HG03521 (cell line): ENCODE data around the gene LENG9.

ENCODE experiments used
- ATAC-seq: cut with Tn5 transposase; IDR thresholded peaks from one replicate; pipeline ENCODE4 v1.9.1; 2021; ENCODE audit warnings: mild to moderate bottlenecking, moderate library complexity; ENCODE audit not compliant: unreplicated experiment

Gene LENG9

DNA sequence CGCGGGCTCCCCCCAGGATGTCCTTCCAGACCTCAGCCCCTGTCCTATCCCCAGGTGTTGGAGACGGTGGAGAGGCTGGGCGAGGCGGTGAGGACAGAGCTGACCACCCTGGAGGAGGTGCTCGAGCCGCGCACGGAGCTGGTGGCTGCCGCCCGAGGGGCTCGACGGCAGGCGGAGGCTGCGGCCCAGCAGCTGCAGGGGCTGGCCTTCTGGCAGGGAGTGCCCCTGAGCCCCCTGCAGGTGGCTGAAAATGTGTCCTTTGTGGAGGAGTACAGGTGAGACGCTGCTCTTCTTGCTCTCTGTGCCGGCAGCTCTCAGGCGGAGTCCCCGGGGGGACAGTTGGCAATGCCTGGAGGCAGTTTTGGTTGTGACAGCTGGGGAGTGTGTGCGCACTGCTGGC lies 41.4 kb downstream of the LENG9 start:
- ATAC-seq = no peak

GRCh38 chr19:54421521-54421920 lies 42.1 kb downstream of the LENG9 start:
- no peak for ATAC-seq

DNA sequence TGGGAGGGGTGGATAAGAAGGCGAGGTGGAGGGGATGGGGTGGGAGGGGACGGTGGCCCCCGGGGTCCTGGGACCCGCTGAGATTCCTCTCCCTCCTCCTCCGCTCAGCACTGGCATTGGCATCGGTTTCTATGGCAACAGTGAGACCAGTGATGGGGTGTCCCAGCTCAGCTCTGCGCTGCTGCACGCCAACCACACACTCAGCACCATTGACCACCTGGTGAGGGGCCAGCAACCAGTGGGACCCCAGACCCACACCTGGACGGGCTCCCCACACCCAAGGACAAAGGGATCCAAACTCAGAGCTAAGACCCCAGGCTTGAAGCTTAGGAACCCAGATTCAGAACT lies 42.4 kb downstream of the LENG9 start:
- ATAC-seq = no peak

DNA sequence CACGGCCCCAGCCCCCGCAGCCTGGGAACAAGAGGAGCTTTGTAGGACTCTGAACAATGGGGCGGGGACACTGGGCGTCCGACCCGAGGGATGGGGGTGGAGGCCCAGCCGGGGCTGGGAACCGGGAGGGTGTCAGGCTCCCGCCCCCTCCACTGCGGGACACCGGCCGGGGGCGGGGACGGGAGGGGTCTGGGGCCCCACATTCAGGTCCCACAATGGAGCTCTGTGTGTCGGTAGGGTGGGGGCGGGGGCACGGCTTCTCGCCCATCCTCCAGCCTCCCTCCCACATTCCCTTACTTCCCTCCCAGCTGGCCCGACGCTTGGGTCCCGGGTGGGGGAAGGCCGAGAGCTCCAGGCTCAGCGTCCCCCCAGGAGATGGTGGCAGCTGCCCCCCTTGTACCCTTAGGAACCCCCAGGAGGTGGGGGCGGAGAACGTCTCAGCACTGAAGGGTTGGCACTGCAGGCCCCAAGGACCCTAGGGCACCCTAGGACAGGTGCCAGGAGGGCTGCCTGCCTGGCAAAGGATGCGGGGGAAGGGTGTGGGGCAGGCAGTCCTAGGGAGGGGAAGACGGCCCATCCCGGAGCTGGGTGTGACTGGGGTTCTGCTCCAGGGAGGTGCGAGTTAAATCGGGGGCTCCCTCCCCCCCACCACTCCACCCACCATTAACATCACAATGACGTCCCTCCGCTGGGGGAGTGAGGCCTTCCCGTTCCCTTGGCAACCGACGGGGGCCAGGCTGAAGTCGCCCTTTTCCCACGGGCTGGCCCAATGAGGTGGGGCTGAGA lies 43.0 kb downstream of the LENG9 start:
- ATAC-seq = no peak

GRCh38 chr19:54420068-54420382 lies 43.6 kb downstream of the LENG9 start:
- ATAC-seq = no peak

DNA sequence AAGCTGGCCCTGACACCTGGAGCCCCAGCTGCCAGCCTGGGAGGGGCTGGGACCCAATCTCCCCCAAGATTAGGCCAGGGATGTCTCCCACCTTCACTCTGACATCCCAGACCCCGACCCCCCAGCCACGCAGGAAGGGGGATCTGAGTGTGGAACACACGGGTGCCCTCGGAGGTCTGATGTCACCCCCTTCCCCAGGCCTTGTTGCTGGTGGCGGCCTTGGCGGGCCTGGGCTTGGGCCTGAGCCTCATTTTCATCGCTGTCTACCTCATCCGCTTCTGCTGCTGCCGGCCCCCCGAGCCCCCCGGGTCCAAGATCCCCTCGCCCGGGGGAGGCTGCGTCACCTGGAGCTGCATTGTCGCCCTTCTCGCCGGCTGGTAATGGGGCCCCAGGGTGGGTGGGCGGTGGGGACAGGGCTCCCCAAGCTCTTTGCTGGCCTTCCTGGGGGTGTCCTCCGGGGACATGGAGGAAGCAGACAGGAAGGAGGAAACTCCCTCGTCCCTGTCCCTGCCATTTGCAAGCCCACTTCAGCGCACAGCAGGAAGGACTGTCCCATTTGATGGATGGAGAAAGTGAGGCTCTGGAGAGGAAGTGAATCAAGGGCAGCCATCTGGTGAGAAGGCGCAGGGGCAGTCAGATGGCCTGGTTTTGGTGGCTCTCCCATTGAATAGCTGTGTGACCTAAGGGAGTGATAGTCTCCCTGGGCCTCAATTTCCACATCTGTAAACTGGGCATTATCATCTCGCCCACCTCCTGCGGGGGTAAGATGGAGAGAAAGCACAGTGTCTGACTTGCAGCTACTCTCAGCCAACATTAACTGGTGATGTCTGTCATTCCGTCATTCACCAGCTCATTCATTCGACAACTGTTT lies 44.4 kb downstream of the LENG9 start:
- ATAC-seq = no peak

DNA sequence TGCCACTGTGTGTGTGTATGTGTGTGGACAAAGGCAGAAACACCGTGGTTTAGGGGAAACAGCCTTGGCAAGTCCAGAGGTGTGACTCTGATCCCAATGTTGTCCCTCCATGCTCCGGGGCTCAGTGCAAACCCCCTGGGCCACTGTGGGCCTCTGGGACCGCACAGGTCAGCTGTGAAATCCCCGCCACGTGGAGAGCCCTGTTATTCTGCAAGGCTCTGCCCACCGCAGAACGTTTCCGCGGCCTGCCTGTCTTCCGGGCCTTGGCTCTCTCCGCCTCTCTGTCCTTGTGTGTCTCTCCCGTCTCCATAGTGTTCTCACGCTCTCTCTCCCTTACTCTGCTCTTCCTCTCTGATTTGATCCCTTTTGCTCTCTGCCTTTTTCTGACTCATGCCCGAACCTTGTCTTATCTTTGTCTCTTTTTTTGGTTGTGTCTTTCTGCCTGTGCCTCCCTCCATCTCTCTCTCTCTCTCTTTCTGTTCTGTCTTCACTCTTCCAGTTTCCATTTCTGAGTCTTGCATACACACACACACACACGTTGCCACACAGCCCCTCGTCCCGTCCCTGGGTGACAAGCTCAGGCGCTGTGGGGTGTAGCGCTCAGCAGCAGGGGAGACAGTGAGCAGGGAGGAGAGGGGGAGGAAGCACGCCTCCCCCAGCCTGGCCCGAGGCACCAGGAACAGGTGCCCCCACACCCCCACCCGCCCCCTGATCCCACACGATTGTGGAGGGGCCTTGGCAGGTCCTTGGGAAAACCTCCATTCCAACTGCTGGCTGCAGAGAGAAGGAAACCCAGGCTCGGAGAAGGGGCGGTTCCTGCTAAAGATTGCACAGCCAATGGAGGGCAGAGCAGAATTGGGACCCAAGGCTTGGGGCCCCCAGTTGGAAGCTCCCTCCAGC lies 45.3 kb downstream of the LENG9 start:
- ATAC-seq = no peak

DNA sequence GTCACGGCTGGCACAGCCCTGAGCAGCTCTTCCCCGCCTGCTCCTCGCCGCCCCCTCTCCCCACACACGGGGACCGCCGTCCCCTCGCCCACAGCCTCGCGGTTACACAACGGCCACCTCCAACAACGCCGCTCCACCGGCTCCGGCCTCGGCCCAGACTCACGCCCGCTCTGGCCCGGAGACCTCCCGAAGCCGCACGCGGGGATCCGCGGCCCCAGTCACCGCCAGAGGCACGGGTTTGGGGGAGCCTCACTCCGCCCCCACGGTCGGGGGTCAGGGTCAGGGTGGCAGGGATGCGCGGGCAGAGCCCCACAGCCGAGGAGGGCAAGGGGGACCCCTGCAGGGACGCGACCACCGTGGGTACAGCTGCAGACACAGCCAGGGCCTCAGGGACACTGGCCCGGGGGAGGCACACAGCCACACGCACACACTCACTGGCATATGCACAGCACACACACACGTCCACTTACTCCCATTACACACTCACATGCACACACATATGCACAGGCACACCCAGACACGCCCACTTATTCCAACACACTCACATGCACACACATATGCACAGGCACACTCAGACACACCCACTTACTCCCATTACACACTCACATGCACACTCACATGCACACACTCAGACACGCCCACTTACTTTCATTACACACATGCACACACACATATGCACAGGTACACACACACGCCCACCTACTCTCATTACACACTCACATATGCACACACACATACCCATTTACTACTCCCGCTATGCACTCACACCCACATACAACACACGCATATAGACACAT lies 46.7 kb downstream of the LENG9 start:
- no peak for ATAC-seq

GRCh38 chr19:54415901-54416673 lies 47.5 kb downstream of the LENG9 start:
- ATAC-seq = no peak

- ATAC-seq = no peak
These were observed 48.2 kb downstream of the LENG9 start, which contains the start of gene TTYH1 for GRCh38 chr19:54415208-54415900. Gene TTYH1, plus strand, starts transcription at chr19:54415464. Its CDS starts 89 bp downstream, at chr19:54415553.

DNA sequence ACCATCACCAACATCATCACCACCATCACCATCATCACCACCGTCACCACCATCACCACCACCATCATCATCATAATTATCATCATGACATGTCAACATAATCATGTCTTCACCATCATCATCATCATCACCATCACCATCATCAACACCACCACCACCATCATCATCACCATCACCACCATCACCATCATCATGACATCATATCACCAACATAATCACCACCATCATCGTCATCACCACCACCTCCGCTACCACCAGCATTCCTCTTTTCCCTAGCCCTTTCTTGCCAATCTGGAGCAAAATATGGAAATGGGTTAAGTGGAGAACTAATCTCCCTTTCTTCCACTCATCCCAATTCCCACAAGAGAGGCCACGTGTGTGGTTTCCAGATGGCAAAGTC lies 49.4 kb downstream of the LENG9 start:
- no peak for ATAC-seq

DNA sequence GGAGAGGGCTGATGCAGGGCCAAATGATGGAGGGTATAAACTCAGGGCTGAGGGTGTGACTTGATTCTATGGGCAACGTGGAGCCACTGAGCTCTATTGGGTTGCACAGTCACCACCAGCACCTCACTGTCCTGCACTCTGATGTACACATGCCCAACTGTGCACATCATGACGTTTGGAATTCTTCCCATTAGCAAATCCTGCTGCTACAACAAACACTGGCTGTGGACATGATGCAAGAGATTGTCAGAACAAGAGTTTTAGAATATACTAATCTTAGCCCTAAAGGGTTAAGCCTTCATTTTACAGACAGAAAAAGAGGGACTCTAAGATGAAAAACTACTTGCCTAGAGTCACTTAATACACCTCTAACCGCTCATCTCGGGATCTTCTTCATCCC lies 50.7 kb downstream of the LENG9 start:
- ATAC-seq = no peak
